ENCODE measurements around the gene LRBA.
A peak's percentile ranks its signal among the peaks of the same experiment; 100 is the strongest.
"Not testable (repeated sequence)": the region's sequence is repeated elsewhere in the genome, so short reads cannot be mapped to it uniquely, and the experiment has no call there.

The LRBA gene

GRCh38 chr4:151014521-151015458, at the start of gene LRBA:
Gene LRBA (minus strand): TSS chr4:151015284. CDS start chr4:151014642, 642 bp downstream.
- Histone ChIP-seq H3K4me3 (ENCODE audit: low read length) (peak within 1 kb of the TSS; percentile 86), H3K4me1 (ENCODE audit: control insufficient read depth, insufficient read depth, low read length) (no peaks in the 10 kb centered on the region), H3K36me3 (ENCODE audit: control insufficient read depth, insufficient read depth, low read length) (no peaks in the 10 kb centered on the region), H3K27me3 (ENCODE audit: control insufficient read depth, insufficient read depth, low read length) (no peaks in the 10 kb centered on the region), H3K27ac (ENCODE audit: low read depth, low read length) (peak within 1 kb of the TSS; percentile 76), H3K9ac (ENCODE audit: low read length) (peak within 1 kb of the TSS; percentile 81)

GRCh38 chr4:151063143-151063542, 48.1 kb upstream of the LRBA start:
- not testable (repeated sequence) for H3K27ac ChIP-seq (ENCODE audit: low read depth, low read length); H3K36me3 ChIP-seq (ENCODE audit: control insufficient read depth, insufficient read depth, low read length); H3K4me3 ChIP-seq (ENCODE audit: low read length); H3K4me1 ChIP-seq (ENCODE audit: control insufficient read depth, insufficient read depth, low read length); H3K9ac ChIP-seq (ENCODE audit: low read length); H3K27me3 ChIP-seq (ENCODE audit: control insufficient read depth, insufficient read depth, low read length)

- H3K9ac ChIP-seq (ENCODE audit: low read length) = no peak overlapping the region
- H3K36me3 ChIP-seq (ENCODE audit: control insufficient read depth, insufficient read depth, low read length) = no peaks in the 10 kb centered on the region
- H3K4me1 ChIP-seq (ENCODE audit: control insufficient read depth, insufficient read depth, low read length) = no peaks in the 10 kb centered on the region
- no peak overlapping the region for H3K4me3 ChIP-seq (ENCODE audit: low read length)
- H3K27me3 ChIP-seq (ENCODE audit: control insufficient read depth, insufficient read depth, low read length) = no peaks in the 10 kb centered on the region
- no peak overlapping the region for H3K27ac ChIP-seq (ENCODE audit: low read depth, low read length)
Measured at GRCh38 chr4:151055539-151055938, 40.5 kb upstream of the LRBA start.

DNA sequence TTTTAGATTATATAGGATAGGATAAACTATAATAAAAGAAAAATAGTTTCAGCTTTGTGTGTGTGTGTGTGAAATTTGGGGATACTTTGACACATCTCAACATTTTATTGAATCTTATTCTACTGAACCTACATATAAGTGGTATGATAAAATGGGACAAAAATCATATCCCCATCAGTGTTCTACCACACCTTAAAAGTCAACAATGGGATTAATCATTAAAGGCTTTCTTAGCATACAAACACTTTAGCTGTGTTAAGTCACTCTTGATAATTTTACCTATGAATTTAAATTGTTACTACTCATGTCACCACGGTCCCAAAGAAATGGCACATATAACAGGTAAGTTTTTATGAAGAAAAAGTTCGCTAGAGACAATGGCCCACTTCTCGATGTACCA, 37.7 kb upstream of the LRBA start:
- H3K27me3 ChIP-seq (ENCODE audit: control insufficient read depth, insufficient read depth, low read length) = no peaks in the 10 kb centered on the region
- H3K27ac ChIP-seq (ENCODE audit: low read depth, low read length) = no peak overlapping the region
- H3K4me3 ChIP-seq (ENCODE audit: low read length) = no peak overlapping the region
- no peaks in the 10 kb centered on the region for H3K4me1 ChIP-seq (ENCODE audit: control insufficient read depth, insufficient read depth, low read length)
- no peaks in the 10 kb centered on the region for H3K36me3 ChIP-seq (ENCODE audit: control insufficient read depth, insufficient read depth, low read length)
- H3K9ac ChIP-seq (ENCODE audit: low read length) = no peak overlapping the region

- Histone ChIP-seq H3K9ac (ENCODE audit: low read length) (no peak overlapping the region), H3K4me3 (ENCODE audit: low read length) (no peak overlapping the region), H3K27me3 (ENCODE audit: control insufficient read depth, insufficient read depth, low read length) (no peaks in the 10 kb centered on the region), H3K27ac (ENCODE audit: low read depth, low read length) (no peak overlapping the region), H3K36me3 (ENCODE audit: control insufficient read depth, insufficient read depth, low read length) (no peaks in the 10 kb centered on the region), H3K4me1 (ENCODE audit: control insufficient read depth, insufficient read depth, low read length) (no peaks in the 10 kb centered on the region)
Measured at GRCh38 chr4:151049430-151049884, 34.4 kb upstream of the LRBA start.

DNA sequence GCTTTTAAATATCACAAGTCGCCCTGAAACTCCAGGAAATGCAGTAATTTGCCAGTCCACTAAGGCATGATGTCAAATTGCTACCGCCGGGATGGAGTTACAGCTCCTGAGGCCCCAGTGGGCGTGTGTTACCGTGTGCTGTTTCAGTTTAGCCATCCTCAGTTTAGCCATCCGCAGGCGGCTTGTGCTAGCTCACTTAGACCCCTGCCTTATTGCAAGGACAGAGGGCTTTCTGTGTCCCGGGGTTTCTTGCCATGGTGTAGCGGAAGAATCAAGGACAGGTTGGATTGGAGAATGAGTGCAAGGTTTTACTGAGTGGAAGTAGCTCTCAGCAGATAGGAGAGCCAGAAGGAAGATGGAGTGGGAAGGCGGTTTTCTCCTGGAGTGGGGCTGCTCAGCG, 33.8 kb upstream of the LRBA start:
- Histone ChIP-seq H3K27ac (ENCODE audit: low read depth, low read length) (no peak overlapping the region), H3K9ac (ENCODE audit: low read length) (no peak overlapping the region), H3K36me3 (ENCODE audit: control insufficient read depth, insufficient read depth, low read length) (no peaks in the 10 kb centered on the region), H3K4me1 (ENCODE audit: control insufficient read depth, insufficient read depth, low read length) (no peaks in the 10 kb centered on the region), H3K4me3 (ENCODE audit: low read length) (no peak overlapping the region), H3K27me3 (ENCODE audit: control insufficient read depth, insufficient read depth, low read length) (no peaks in the 10 kb centered on the region)

GRCh38 chr4:151046609-151047008, 31.5 kb upstream of the LRBA start:
- Histone ChIP-seq H3K27me3 (ENCODE audit: control insufficient read depth, insufficient read depth, low read length) (no peaks in the 10 kb centered on the region), H3K27ac (ENCODE audit: low read depth, low read length) (no peak overlapping the region), H3K4me1 (ENCODE audit: control insufficient read depth, insufficient read depth, low read length) (no peaks in the 10 kb centered on the region), H3K4me3 (ENCODE audit: low read length) (no peak overlapping the region), H3K9ac (ENCODE audit: low read length) (no peak overlapping the region), H3K36me3 (ENCODE audit: control insufficient read depth, insufficient read depth, low read length) (no peaks in the 10 kb centered on the region)

DNA sequence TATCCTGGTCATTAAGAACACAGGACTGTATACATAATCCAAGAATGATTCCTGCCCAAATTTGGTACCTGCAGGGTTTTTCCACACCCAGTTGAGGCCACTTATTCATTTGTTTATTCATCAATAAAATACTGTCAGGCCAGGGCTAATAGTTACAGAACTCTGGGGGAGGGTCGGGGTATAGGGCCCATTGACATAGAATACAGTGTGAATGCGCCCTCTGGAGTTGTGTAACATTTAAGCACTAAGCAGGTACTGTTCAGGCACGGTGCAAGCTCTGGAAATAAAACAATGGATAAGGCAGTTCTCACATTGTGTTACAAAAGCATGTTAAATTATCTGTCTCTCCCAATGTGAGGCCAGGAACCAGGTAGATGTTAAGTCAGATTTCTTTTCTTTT, 30.8 kb upstream of the LRBA start:
- H3K4me3 ChIP-seq (ENCODE audit: low read length) = no peak overlapping the region
- no peaks in the 10 kb centered on the region for H3K36me3 ChIP-seq (ENCODE audit: control insufficient read depth, insufficient read depth, low read length)
- no peak overlapping the region for H3K27ac ChIP-seq (ENCODE audit: low read depth, low read length)
- no peaks in the 10 kb centered on the region for H3K4me1 ChIP-seq (ENCODE audit: control insufficient read depth, insufficient read depth, low read length)
- H3K27me3 ChIP-seq (ENCODE audit: control insufficient read depth, insufficient read depth, low read length) = no peaks in the 10 kb centered on the region
- no peak overlapping the region for H3K9ac ChIP-seq (ENCODE audit: low read length)

DNA sequence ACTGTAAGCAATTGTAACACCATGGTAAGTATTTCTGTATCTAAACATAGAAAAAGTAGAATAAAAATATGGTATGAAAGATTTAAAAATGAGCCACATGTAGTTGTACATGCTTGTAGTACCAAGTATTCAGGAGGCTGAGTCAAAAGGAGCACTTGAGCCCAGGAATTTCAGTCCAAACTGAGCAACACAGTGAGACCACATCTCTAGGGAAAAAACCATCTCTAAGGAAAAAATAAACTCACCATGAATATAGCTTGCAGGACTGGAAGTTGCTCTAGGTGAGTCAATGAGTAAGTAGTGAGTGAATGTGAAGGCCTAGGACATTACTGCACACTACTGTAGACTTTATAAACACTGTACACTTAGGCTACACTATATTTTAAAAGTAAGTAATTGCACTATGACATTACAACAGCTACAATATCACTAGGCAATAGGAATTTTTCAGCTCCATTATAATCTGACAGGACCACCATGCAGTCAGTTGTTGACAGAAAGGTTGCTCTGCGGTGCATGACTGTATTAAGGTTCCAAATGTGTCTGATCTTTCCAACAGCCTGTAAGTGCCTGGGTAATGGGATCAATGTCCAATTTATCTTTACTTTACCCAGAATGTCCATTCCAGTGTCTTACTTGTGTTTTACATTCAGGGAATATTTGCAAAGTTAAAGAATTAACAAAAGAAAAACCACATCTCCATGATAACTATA, 28.9 kb upstream of the LRBA start:
- no peak overlapping the region for H3K9ac ChIP-seq (ENCODE audit: low read length)
- no peaks in the 10 kb centered on the region for H3K36me3 ChIP-seq (ENCODE audit: control insufficient read depth, insufficient read depth, low read length)
- H3K4me1 ChIP-seq (ENCODE audit: control insufficient read depth, insufficient read depth, low read length) = no peaks in the 10 kb centered on the region
- H3K27ac ChIP-seq (ENCODE audit: low read depth, low read length) = no peak overlapping the region
- no peak overlapping the region for H3K4me3 ChIP-seq (ENCODE audit: low read length)
- no peaks in the 10 kb centered on the region for H3K27me3 ChIP-seq (ENCODE audit: control insufficient read depth, insufficient read depth, low read length)

GRCh38 chr4:151039733-151040132, 24.6 kb upstream of the LRBA start:
- no peak overlapping the region for H3K27ac ChIP-seq (ENCODE audit: low read depth, low read length)
- no peak overlapping the region for H3K9ac ChIP-seq (ENCODE audit: low read length)
- H3K36me3 ChIP-seq (ENCODE audit: control insufficient read depth, insufficient read depth, low read length) = no peaks in the 10 kb centered on the region
- H3K27me3 ChIP-seq (ENCODE audit: control insufficient read depth, insufficient read depth, low read length) = no peaks in the 10 kb centered on the region
- no peaks in the 10 kb centered on the region for H3K4me1 ChIP-seq (ENCODE audit: control insufficient read depth, insufficient read depth, low read length)
- H3K4me3 ChIP-seq (ENCODE audit: low read length) = no peak overlapping the region

GRCh38 chr4:151038452-151039157, 23.5 kb upstream of the LRBA start:
- no peaks in the 10 kb centered on the region for H3K27me3 ChIP-seq (ENCODE audit: control insufficient read depth, insufficient read depth, low read length)
- no peak overlapping the region for H3K9ac ChIP-seq (ENCODE audit: low read length)
- no peak overlapping the region for H3K4me3 ChIP-seq (ENCODE audit: low read length)
- no peak overlapping the region for H3K27ac ChIP-seq (ENCODE audit: low read depth, low read length)
- no peaks in the 10 kb centered on the region for H3K36me3 ChIP-seq (ENCODE audit: control insufficient read depth, insufficient read depth, low read length)
- no peaks in the 10 kb centered on the region for H3K4me1 ChIP-seq (ENCODE audit: control insufficient read depth, insufficient read depth, low read length)

GRCh38 chr4:151035911-151036310, 20.8 kb upstream of the LRBA start:
- H3K36me3 ChIP-seq (ENCODE audit: control insufficient read depth, insufficient read depth, low read length) = no peaks in the 10 kb centered on the region
- H3K27me3 ChIP-seq (ENCODE audit: control insufficient read depth, insufficient read depth, low read length) = no peaks in the 10 kb centered on the region
- no peaks in the 10 kb centered on the region for H3K4me1 ChIP-seq (ENCODE audit: control insufficient read depth, insufficient read depth, low read length)
- no peak overlapping the region for H3K27ac ChIP-seq (ENCODE audit: low read depth, low read length)
- no peak overlapping the region for H3K4me3 ChIP-seq (ENCODE audit: low read length)
- no peak overlapping the region for H3K9ac ChIP-seq (ENCODE audit: low read length)

Data from rectal smooth muscle tissue (tissue), 1 donor.